ENCODE data around the gene CPA1.

DNA sequence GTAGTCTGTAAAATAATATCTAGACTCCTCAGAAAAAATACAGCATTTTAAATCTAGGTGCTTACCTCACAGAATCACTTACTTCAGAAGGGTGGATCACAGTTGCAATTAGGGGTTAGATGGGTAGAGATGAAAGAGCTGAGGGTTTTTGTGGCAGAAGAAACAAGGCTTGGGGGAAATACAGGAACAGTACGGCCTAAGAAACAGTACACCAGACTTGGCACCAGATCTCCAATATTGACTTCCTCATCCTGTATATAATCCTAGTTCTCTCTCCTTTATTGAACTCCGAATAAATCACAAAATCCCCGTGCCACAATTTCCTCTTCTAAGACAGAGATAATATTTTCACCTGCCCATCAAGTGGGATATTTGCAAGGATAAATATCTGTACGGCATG is 46.3 kb downstream of the CPA1 start:
- TF ChIP-seq POLR2A (IDR thresholded peaks at IDR 0.05; ENCODE audit: low read depth, low read length) (no peak), RAD21 (IDR thresholded peaks at IDR 0.05; ENCODE audit: low read length) (no peak), MAZ (IDR thresholded peaks at IDR 0.05; ENCODE audit: borderline replicate concordance, low read depth, low read length) (no peak), FOS (IDR thresholded peaks at IDR 0.05; ENCODE audit: low read depth, low read length) (no peak)
- TF ChIP-seq, protein P1, sequence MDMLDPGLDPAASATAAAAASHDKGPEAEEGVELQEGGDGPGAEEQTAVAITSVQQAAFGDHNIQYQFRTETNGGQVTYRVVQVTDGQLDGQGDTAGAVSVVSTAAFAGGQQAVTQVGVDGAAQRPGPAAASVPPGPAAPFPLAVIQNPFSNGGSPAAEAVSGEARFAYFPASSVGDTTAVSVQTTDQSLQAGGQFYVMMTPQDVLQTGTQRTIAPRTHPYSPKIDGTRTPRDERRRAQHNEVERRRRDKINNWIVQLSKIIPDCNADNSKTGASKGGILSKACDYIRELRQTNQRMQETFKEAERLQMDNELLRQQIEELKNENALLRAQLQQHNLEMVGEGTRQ (IDR thresholded peaks at IDR 0.05; ENCODE audit: low read depth, low read length): no peak
- TF ChIP-seq, protein P2, sequence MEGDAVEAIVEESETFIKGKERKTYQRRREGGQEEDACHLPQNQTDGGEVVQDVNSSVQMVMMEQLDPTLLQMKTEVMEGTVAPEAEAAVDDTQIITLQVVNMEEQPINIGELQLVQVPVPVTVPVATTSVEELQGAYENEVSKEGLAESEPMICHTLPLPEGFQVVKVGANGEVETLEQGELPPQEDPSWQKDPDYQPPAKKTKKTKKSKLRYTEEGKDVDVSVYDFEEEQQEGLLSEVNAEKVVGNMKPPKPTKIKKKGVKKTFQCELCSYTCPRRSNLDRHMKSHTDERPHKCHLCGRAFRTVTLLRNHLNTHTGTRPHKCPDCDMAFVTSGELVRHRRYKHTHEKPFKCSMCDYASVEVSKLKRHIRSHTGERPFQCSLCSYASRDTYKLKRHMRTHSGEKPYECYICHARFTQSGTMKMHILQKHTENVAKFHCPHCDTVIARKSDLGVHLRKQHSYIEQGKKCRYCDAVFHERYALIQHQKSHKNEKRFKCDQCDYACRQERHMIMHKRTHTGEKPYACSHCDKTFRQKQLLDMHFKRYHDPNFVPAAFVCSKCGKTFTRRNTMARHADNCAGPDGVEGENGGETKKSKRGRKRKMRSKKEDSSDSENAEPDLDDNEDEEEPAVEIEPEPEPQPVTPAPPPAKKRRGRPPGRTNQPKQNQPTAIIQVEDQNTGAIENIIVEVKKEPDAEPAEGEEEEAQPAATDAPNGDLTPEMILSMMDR (conservative IDR thresholded peaks at IDR 0.05; ENCODE audit: low read depth, low read length): no peak

All from IMR-90 (cell line).